SK-N-SH (cell line): ENCODE data around the gene SULT1C2. TPM values are rescaled to one million over a fixed set of nuclear protein-coding genes. Genes with fewer than 3 reads are reported as not detected.

Source experiments
- CTCF ChIA-PET: fragments of 300-600, 350-600 bp; formaldehyde crosslinking; extraction: SDS; loops from one replicate; lab custom pipeline; 2021; lab: Yijun Ruan, JAX
- POLR2A ChIA-PET: fragments of 350-600 bp; sonication (Branson Sonifier 250); formaldehyde crosslinking; extraction: SDS; loops from one replicate; lab custom pipeline; 2020; ENCODE audit warnings: antibody characterized with exemption, inconsistent platforms; lab: Yijun Ruan, JAX
- DNase-seq: peaks from one replicate; pipeline ENCODE4 v3.0.0; 2012
- H2AFZ ChIP-seq: fragments of 200-600 bp; sonication (generic); 2 replicates; pipeline ENCODE4 v1.8.1; 2016; ENCODE audit warnings: antibody characterized with exemption, mild to moderate bottlenecking, low read depth
- H3F3A ChIP-seq: fragments of 200-600 bp; sonication (generic); replicated peaks from 2 replicates; pipeline ENCODE3; 2016; ENCODE audit warnings: antibody characterized with exemption, mild to moderate bottlenecking; ENCODE audit not compliant: insufficient read depth
- H3K27ac ChIP-seq, 2 experiments: fragments of 200-500 bp in 1 of 2; fragments of 200-600 bp in 1 of 2; sonication (Bioruptor generic) in 1 of 2; sonication (generic), shearing (Covaris generic) in 1 of 2; 2 replicates each; pipeline versions ENCODE4 v1.5.1 to v1.6.1; 2014 to 2016; ENCODE audit warnings: low read depth in 2 of 2, inconsistent platforms in 1 of 2, low read length in 1 of 2, mild to moderate bottlenecking in 1 of 2, mixed read lengths in 1 of 2
- H3K27me3 ChIP-seq: fragments of 200-600 bp; sonication (generic), shearing (Covaris generic); 2 replicates; pipeline ENCODE4 v1.6.1; 2016; ENCODE audit warnings: mixed run types; ENCODE audit not compliant: insufficient read depth
- H3K36me3 ChIP-seq, 2 experiments: fragments of 200-500 bp in 1 of 2; fragments of 200-600 bp in 1 of 2; sonication (Bioruptor generic) in 1 of 2; sonication (generic) in 1 of 2; replicated peaks in 1 of 2; 2 replicates each; pipeline versions ENCODE3 to v1.5.1; 2014 to 2016; ENCODE audit warnings: low read length in 1 of 2, mild to moderate bottlenecking in 1 of 2; ENCODE audit not compliant: insufficient read depth in 2 of 2, control insufficient read depth in 1 of 2
- H3K4me1 ChIP-seq, 2 experiments: fragments of 200-500 bp in 1 of 2; fragments of 200-600 bp in 1 of 2; sonication (Bioruptor generic) in 1 of 2; sonication (generic), shearing (Covaris generic) in 1 of 2; 2 replicates each; pipeline versions ENCODE4 v1.5.1 to v1.6.1; 2014 to 2016; ENCODE audit warnings: low read depth in 1 of 2, low read length in 1 of 2, mixed run types in 1 of 2; ENCODE audit not compliant: insufficient read depth in 2 of 2, control insufficient read depth in 1 of 2
- H3K4me2 ChIP-seq: fragments of 200-600 bp; sonication (generic), shearing (Covaris generic); 2 replicates; pipeline ENCODE4 v1.6.1; 2017; ENCODE audit warnings: mixed run types
- H3K4me3 ChIP-seq, 2 experiments: fragments of 200-500 bp in 1 of 2; fragments of 200-600 bp in 1 of 2; sonication (Bioruptor generic) in 1 of 2; sonication (generic), shearing (Covaris generic) in 1 of 2; 2 replicates each; pipeline versions ENCODE4 v1.5.1 to v1.8.1; 2014 to 2016; ENCODE audit warnings: low read depth in 2 of 2, inconsistent platforms in 1 of 2, low read length in 1 of 2, mild to moderate bottlenecking in 1 of 2, mixed read lengths in 1 of 2, moderate library complexity in 1 of 2
- H3K79me2 ChIP-seq: fragments of 200-600 bp; sonication (generic); 2 replicates; pipeline ENCODE4 v1.8.1; 2017; ENCODE audit warnings: mild to moderate bottlenecking; ENCODE audit not compliant: insufficient read depth
- H3K9ac ChIP-seq: fragments of 200-600 bp; sonication (generic); 2 replicates; pipeline ENCODE4 v1.6.1; 2017; ENCODE audit warnings: mixed run types
- H3K9me2 ChIP-seq: fragments of 200-600 bp; sonication (generic); 2 replicates; pipeline ENCODE4 v1.6.1; 2017; ENCODE audit warnings: mixed run types
- H3K9me3 ChIP-seq: fragments of 200-600 bp; sonication (generic); 2 replicates; pipeline ENCODE4 v1.6.1; 2017; ENCODE audit warnings: mixed run types, mild to moderate bottlenecking, moderate library complexity
- H4K20me1 ChIP-seq: fragments of 200-600 bp; sonication (generic); 2 replicates; pipeline ENCODE4 v1.6.1; 2017; ENCODE audit warnings: mild to moderate bottlenecking, mixed run types; ENCODE audit not compliant: insufficient read depth
- CHD2 ChIP-seq: fragments of 150-350 bp; IDR thresholded peaks from 2 replicates; pipeline ENCODE4 v1.6.1; 2018; ENCODE audit warnings: low read length; ENCODE audit not compliant: partially characterized antibody
- SIN3A ChIP-seq: IDR thresholded peaks from 2 replicates; pipeline ENCODE4 v1.6.1; 2012; ENCODE audit warnings: low read depth, mild to moderate bottlenecking, low read length, moderate library complexity, borderline replicate concordance
- WGBS: methylation state at CpG from one replicate; pipeline ENCODE4 v1.1.6; 2017; ENCODE audit warnings: low lambda C conversion rate; 5-methylcytosine and 5-hydroxymethylcytosine counted together
- polyA plus RNA-seq, 3 experiments: library from polyadenylated mRNA; depleted of rRNA; stranded (reverse); fragments of >200 nt; gene quantifications; 2 replicates each; pipeline ENCODE4 v1.2.3, GENCODE V29; 2012
- TF ChIP-seq, protein P1 (sequence below): IDR thresholded peaks from 2 replicates; pipeline ENCODE4 v1.4.0; 2012; ENCODE audit warnings: low read depth
- TF ChIP-seq, protein P2 (sequence below): IDR thresholded peaks from 2 replicates; pipeline ENCODE4; 2012
- TF ChIP-seq, protein P3 (sequence below): fragments of 200-600 bp; sonication (generic); IDR thresholded peaks from 2 replicates; pipeline ENCODE4 v1.6.1; 2017; ENCODE audit warnings: antibody characterized with exemption, mild to moderate bottlenecking, moderate library complexity
- TF ChIP-seq, protein P4 (sequence below): IDR thresholded peaks from 2 replicates; pipeline ENCODE4 v1.6.1; 2012; ENCODE audit warnings: mild to moderate bottlenecking, low read depth, low read length, moderate library complexity

SULT1C2 gene
- polyA plus RNA-seq, 1 of the 3 experiments (the other 2 are of a cell fraction) = not detected

- H3K79me2 ChIP-seq = no peaks in the 10 kb centered on the region
- no peak overlapping the region for H3K27ac ChIP-seq
- no peak for DNase-seq
- H3K4me2 ChIP-seq = no peak overlapping the region
- H3K9me2 ChIP-seq = no peaks in the 10 kb centered on the region
- no peaks in the 10 kb centered on the region for H4K20me1 ChIP-seq
- H3K9ac ChIP-seq = no peak overlapping the region
- no peak overlapping the region for H2AFZ ChIP-seq
- H3F3A ChIP-seq = no peaks in the 10 kb centered on the region
- 80% methylated on average over 10 of the region's 13 CpGs for WGBS
- TF ChIP-seq, protein P1, sequence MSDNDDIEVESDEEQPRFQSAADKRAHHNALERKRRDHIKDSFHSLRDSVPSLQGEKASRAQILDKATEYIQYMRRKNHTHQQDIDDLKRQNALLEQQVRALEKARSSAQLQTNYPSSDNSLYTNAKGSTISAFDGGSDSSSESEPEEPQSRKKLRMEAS = no peak
- TF ChIP-seq, protein P2, sequence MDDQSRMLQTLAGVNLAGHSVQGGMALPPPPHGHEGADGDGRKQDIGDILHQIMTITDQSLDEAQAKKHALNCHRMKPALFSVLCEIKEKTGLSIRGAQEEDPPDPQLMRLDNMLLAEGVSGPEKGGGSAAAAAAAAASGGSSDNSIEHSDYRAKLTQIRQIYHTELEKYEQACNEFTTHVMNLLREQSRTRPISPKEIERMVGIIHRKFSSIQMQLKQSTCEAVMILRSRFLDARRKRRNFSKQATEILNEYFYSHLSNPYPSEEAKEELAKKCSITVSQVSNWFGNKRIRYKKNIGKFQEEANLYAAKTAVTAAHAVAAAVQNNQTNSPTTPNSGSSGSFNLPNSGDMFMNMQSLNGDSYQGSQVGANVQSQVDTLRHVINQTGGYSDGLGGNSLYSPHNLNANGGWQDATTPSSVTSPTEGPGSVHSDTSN = no peak
- TF ChIP-seq CHD2 (no peak), SIN3A (no peak)
- TF ChIP-seq, protein P3, sequence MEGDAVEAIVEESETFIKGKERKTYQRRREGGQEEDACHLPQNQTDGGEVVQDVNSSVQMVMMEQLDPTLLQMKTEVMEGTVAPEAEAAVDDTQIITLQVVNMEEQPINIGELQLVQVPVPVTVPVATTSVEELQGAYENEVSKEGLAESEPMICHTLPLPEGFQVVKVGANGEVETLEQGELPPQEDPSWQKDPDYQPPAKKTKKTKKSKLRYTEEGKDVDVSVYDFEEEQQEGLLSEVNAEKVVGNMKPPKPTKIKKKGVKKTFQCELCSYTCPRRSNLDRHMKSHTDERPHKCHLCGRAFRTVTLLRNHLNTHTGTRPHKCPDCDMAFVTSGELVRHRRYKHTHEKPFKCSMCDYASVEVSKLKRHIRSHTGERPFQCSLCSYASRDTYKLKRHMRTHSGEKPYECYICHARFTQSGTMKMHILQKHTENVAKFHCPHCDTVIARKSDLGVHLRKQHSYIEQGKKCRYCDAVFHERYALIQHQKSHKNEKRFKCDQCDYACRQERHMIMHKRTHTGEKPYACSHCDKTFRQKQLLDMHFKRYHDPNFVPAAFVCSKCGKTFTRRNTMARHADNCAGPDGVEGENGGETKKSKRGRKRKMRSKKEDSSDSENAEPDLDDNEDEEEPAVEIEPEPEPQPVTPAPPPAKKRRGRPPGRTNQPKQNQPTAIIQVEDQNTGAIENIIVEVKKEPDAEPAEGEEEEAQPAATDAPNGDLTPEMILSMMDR = no peak
- TF ChIP-seq, protein P4, sequence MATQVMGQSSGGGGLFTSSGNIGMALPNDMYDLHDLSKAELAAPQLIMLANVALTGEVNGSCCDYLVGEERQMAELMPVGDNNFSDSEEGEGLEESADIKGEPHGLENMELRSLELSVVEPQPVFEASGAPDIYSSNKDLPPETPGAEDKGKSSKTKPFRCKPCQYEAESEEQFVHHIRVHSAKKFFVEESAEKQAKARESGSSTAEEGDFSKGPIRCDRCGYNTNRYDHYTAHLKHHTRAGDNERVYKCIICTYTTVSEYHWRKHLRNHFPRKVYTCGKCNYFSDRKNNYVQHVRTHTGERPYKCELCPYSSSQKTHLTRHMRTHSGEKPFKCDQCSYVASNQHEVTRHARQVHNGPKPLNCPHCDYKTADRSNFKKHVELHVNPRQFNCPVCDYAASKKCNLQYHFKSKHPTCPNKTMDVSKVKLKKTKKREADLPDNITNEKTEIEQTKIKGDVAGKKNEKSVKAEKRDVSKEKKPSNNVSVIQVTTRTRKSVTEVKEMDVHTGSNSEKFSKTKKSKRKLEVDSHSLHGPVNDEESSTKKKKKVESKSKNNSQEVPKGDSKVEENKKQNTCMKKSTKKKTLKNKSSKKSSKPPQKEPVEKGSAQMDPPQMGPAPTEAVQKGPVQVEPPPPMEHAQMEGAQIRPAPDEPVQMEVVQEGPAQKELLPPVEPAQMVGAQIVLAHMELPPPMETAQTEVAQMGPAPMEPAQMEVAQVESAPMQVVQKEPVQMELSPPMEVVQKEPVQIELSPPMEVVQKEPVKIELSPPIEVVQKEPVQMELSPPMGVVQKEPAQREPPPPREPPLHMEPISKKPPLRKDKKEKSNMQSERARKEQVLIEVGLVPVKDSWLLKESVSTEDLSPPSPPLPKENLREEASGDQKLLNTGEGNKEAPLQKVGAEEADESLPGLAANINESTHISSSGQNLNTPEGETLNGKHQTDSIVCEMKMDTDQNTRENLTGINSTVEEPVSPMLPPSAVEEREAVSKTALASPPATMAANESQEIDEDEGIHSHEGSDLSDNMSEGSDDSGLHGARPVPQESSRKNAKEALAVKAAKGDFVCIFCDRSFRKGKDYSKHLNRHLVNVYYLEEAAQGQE = no peak
- ChIA-PET CTCF (interaction anchor here (1.2 kb wide), 1 partner anchor 28 kb away, joined by 3 read pairs; the partner anchor contains the start of gene SULT1C2), POLR2A (no interaction called here)
- peaks cover 0 to 2% of the 10 kb centered on the region in 2 experiments; a peak in 1 of 4 replicates for H3K4me1 ChIP-seq
- H3K4me3 ChIP-seq = no peak overlapping the region
- no peaks in the 10 kb centered on the region for H3K27me3 ChIP-seq
- no peaks in the 10 kb centered on the region for H3K36me3 ChIP-seq
- H3K9me3 ChIP-seq = no peaks in the 10 kb centered on the region
Observed at GRCh38 chr2:108316461-108317258, 28.0 kb downstream of the SULT1C2 start.
